T-cell (primary cell): ENCODE results near the gene PFDN6. TPM values are rescaled to one million over a fixed set of nuclear protein-coding genes. Genes with fewer than 3 reads are reported as not detected.

Experiments used
- ATAC-seq, 4 experiments: fragments of 200-7000 bp in 3 of 4; fragments of 150-1000 bp in 1 of 4; cut with Tn5 transposase; replicated peaks in 1 of 4; 1 replicate in 3 of 4; 2 replicates in 1 of 4; pipeline ENCODE4 v1.10.0; 2021; ENCODE audit warnings: moderate library complexity in 3 of 4, mild to moderate bottlenecking in 2 of 4, moderate number of reproducible peaks in 1 of 4
- CTCF ChIA-PET, 2 donors: fragments of 300-600 bp; sonication (Branson Sonifier 250); formaldehyde crosslinking; loops; one replicate each; lab custom pipeline; 2022; ENCODE audit warnings: antibody characterized with exemption in 2 of 2; lab: Charles Lee
- POLR2A ChIA-PET, 2 donors: fragments of 300-600 bp; sonication (Branson Sonifier 250); formaldehyde crosslinking; loops; one replicate each; lab custom pipeline; 2022; ENCODE audit warnings: antibody characterized with exemption in 2 of 2; lab: Charles Lee
- DNase-seq, 35 experiments: peaks; one replicate each; pipeline versions ENCODE4 v3.0.0 to v3.0.0-alpha.2; 2013 to 2023
- H3K27ac ChIP-seq: one replicate; pipeline ENCODE4 v1.5.1; 2013; ENCODE audit warnings: low read length
- H3K27me3 ChIP-seq, 2 experiments: replicated peaks in 1 of 2; 1 replicate in 1 of 2; 2 replicates in 1 of 2; pipeline versions ENCODE4 v1.6.1 to v1.7.0; 2013; ENCODE audit warnings: low read length in 1 of 2, mixed read lengths in 1 of 2; ENCODE audit not compliant: control insufficient read depth in 2 of 2, insufficient read depth in 2 of 2; ENCODE audit errors: extremely low read depth in 1 of 2
- H3K36me3 ChIP-seq, 2 donors: 1 replicate in 1 of 2; 2 replicates in 1 of 2; pipeline versions ENCODE4 v1.6.1 to v1.7.0; 2013; ENCODE audit warnings: low read length in 1 of 2; ENCODE audit not compliant: control insufficient read depth in 2 of 2, insufficient read depth in 1 of 2; ENCODE audit errors: extremely low read depth in 1 of 2
- H3K4me1 ChIP-seq, 2 experiments: 1 replicate in 1 of 2; 2 replicates in 1 of 2; pipeline versions ENCODE4 v1.6.1 to v1.7.0; 2013; ENCODE audit warnings: low read length in 2 of 2, mixed read lengths in 1 of 2; ENCODE audit not compliant: insufficient read depth in 2 of 2, control insufficient read depth in 1 of 2; ENCODE audit errors: extremely low read depth in 1 of 2
- H3K4me3 ChIP-seq, 2 donors: 1 replicate in 1 of 2; 2 replicates in 1 of 2; pipeline versions ENCODE4 v1.5.1 to v1.7.0; 2013; ENCODE audit warnings: mild to moderate bottlenecking in 2 of 2, low read length in 1 of 2, moderate library complexity in 1 of 2; ENCODE audit not compliant: control insufficient read depth in 1 of 2; ENCODE audit errors: extremely low read depth in 1 of 2
- H3K9me3 ChIP-seq: 2 replicates; pipeline ENCODE4 v1.7.0; 2013
- H3K27ac Mint-ChIP-seq, 2 donors: one replicate each; pipeline ENCODE4 v1.8.0; 2020 to 2021; ENCODE audit warnings: mild to moderate bottlenecking in 2 of 2, mixed read lengths in 2 of 2
- H3K27me3 Mint-ChIP-seq, 2 donors: one replicate each; pipeline ENCODE4 v1.8.0; 2021 to 2022; ENCODE audit warnings: mixed read lengths in 2 of 2
- H3K36me3 Mint-ChIP-seq: one replicate; pipeline ENCODE4 v1.8.0; 2021; ENCODE audit warnings: mixed read lengths
- H3K4me1 Mint-ChIP-seq, 3 donors: one replicate each; pipeline ENCODE4 v1.8.0; 2020 to 2022; ENCODE audit warnings: mixed read lengths in 3 of 3, mild to moderate bottlenecking in 1 of 3
- H3K4me3 Mint-ChIP-seq, 3 donors: one replicate each; pipeline ENCODE4 v1.8.0; 2020 to 2022; ENCODE audit warnings: mild to moderate bottlenecking in 3 of 3, mixed read lengths in 3 of 3, moderate library complexity in 3 of 3
- H3K9me3 Mint-ChIP-seq, 3 donors: one replicate each; pipeline ENCODE4 v1.8.0; 2020 to 2022; ENCODE audit warnings: mixed read lengths in 3 of 3
- WGBS: methylation state at CpG from one replicate; pipeline ENCODE4 v1.1.5; 2013; ENCODE audit warnings: missing lambda C conversion rate; ENCODE audit not compliant: insufficient coverage; 5-methylcytosine and 5-hydroxymethylcytosine counted together
- total RNA-seq, 35 experiments: library from RNA in 6 of 35; stranded (reverse) in 6 of 35; fragments of 120-200 nt in 1 of 35; gene quantifications; one replicate each; pipeline versions ENCODE4 v1.2.1 to v1.2.4 and lab custom pipeline; 2013 to 2026

PFDN6 gene
- total RNA-seq, 5 donors from 2014 or later (not counting 1 experiment from before 2014, with no cell fraction given), result 16.1 to 51.4 (median 40.5) TPM

DNA sequence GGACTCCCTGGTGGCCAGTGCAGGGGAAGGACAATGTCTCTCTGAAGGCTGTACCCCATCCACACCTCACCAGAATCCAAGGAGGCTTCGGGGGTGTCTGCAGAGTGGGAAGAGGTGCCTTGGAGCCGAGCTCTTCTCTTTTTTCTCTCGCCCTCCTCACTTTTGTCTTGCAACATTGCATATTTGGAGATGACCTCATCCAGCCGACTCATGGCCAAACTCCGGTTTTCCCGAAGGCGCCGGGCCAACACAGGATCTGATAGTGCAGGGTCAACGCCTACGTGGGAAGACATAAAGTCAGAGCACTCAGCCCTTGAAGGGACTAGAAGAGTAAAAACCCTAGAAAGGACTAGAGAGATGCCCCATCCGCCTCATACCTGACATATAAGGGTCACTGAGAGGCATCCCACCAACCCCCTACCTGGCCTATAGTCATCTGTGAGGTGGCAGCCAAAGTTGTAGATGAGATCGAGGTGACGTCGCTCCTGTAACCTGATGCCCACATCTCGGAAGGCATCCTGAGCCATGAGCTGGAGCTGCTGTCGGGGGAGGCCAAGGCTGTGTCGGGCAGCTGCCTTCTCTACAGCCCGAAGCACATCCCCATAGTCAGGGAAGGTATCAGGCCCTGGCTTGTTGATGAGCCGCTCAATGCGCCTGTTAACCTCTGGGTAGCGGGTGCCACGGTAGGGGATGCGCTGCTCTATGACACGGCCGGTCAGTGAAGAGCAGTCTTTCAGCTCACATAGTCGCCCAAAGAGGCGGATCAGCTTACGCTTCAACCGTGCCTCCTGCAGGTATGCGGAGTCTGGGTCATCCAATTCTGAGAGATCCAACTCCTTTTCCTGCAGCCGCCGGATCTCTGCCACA, 31.1 kb downstream of the PFDN6 start:
- Histone ChIP-seq H3K9me3 (no peaks in the 10 kb centered on the region), H3K36me3 (peaks cover 12 to 39% of the 10 kb centered on the region in 2 donors), H3K4me3 (peak overlapping the region in 1 of 2 donors; percentile 35), H3K27me3 (no peaks in the 10 kb centered on the region), H3K27ac (peak overlapping the region; percentile 15), H3K4me1 (peaks cover 41 to 74% of the 10 kb centered on the region in 2 experiments)
- Mint-ChIP-seq H3K9me3 (no peaks in the 10 kb centered on the region), H3K4me1 (peaks cover 74 to 80% (median 78%) of the 10 kb centered on the region in 3 donors), H3K36me3 (peaks cover 32% of the 10 kb centered on the region), H3K4me3 (peak overlapping the region; percentile 77 to 100 (median 99)), H3K27me3 (no peaks in the 10 kb centered on the region), H3K27ac (peak overlapping the region; percentile 78 to 82)
- ATAC-seq (no peak), DNase-seq (no peak)
- POLR2A ChIA-PET, result interaction anchor here in 1 of 2 donors (0.6 kb wide), 1 partner anchor 1362 kb away, joined by 3 read pairs; no protein-coding TSS in a partner anchor
- 93% methylated on average over 28 of the region's 32 CpGs for WGBS
- CTCF ChIA-PET, result no interaction called here

GRCh38 chr6:33321227-33321626, 31.8 kb downstream of the PFDN6 start:
- Mint-ChIP-seq H3K27me3 (no peaks in the 10 kb centered on the region), H3K4me3 (peak overlapping the region; percentile 77 to 100 (median 99)), H3K4me1 (peaks cover 67 to 76% (median 71%) of the 10 kb centered on the region in 3 donors), H3K27ac (peak overlapping the region; percentile 78 to 82), H3K36me3 (peaks cover 32% of the 10 kb centered on the region), H3K9me3 (no peaks in the 10 kb centered on the region)
- H3K4me3 ChIP-seq, result peak overlapping the region; percentile 35 to 97
- 89% methylated on average over 8 of the region's 9 CpGs for WGBS
- CTCF ChIA-PET, result no interaction called here
- H3K9me3 ChIP-seq, result no peaks in the 10 kb centered on the region
- POLR2A ChIA-PET, result interaction anchor here in 1 of 2 donors (0.6 kb wide), 1 partner anchor 1363 kb away, joined by 3 read pairs; no protein-coding TSS in a partner anchor
- H3K4me1 ChIP-seq, result peaks cover 41 to 67% of the 10 kb centered on the region in 2 experiments
- peak overlapping the region; percentile 87 for H3K27ac ChIP-seq
- peaks cover 12 to 36% of the 10 kb centered on the region in 2 donors for H3K36me3 ChIP-seq
- H3K27me3 ChIP-seq, result no peaks in the 10 kb centered on the region
- DNase-seq, result no peak
- no peak for ATAC-seq

DNA sequence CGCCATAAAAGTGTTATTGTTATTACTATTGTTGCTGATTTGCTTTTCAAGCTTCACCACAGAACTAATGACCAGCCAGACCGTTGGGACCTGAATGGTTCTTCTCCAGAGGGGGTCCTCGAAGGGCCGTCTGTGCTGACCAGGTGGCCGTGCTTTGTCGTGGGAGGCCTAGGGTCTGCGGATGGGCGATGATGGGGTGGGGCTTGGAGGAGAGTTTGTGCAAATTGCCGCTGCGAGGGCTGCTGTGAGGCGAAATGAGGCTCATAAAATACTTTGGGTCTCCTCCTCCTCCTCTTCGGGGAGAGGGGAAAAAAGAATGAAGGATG, 34.2 kb downstream of the PFDN6 start:
- no peaks in the 10 kb centered on the region for H3K9me3 ChIP-seq
- ATAC-seq, result no peak
- CTCF ChIA-PET, result interaction anchor here in 1 of 2 donors (0.7 kb wide), 1 partner anchor 131 kb away, joined by 3 read pairs; the partner anchor contains the start of gene ZBTB9
- Mint-ChIP-seq H3K9me3 (no peaks in the 10 kb centered on the region), H3K27ac (peak overlapping the region; percentile 97 to 98), H3K36me3 (peaks cover 30% of the 10 kb centered on the region), H3K4me1 (peaks cover 47 to 55% (median 53%) of the 10 kb centered on the region in 3 donors), H3K27me3 (no peaks in the 10 kb centered on the region), H3K4me3 (peak overlapping the region; percentile 96 to 100 (median 99))
- WGBS, result no CpG with 5 or more reads among the region's 12 CpGs
- peak overlapping the region; percentile 94 to 97 for H3K4me3 ChIP-seq
- no peaks in the 10 kb centered on the region for H3K27me3 ChIP-seq
- peak overlapping the region; percentile 87 for H3K27ac ChIP-seq
- peaks cover 11 to 30% of the 10 kb centered on the region in 2 donors for H3K36me3 ChIP-seq
- peaks cover 35 to 47% of the 10 kb centered on the region in 2 experiments for H3K4me1 ChIP-seq
- DNase-seq, result no peak
- POLR2A ChIA-PET, result interaction anchor here (0.6 to 1.1 kb wide), 5 partner anchors 17 to 1730 kb away, joined by 3 to 9 read pairs (median 6); no protein-coding TSS in a partner anchor

DNA sequence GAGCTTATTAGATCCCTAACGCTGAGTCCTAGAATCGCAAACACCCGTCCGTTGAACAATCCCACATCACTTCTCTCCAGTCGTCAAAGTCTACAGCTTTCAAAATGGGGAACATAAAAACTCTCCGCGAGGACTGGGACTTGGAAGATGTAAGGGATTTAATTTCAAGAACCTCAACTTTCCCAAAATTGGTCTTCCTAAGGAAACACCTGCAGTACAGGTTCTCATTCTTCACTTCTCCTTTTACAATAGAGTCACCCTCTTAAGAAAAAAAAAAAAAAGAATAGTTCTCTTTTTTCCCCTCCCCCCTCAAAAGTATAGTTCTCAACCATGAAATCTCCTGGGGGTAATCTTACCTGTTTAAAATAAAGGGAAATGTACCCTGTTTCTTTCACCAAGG, 34.7 kb downstream of the PFDN6 start:
- peaks cover 42 to 50% (median 48%) of the 10 kb centered on the region in 3 donors for H3K4me1 Mint-ChIP-seq
- H3K27ac Mint-ChIP-seq, result peak overlapping the region; percentile 97 to 98
- Histone ChIP-seq H3K27ac (peak overlapping the region; percentile 87), H3K9me3 (no peaks in the 10 kb centered on the region), H3K27me3 (no peaks in the 10 kb centered on the region), H3K4me3 (peak overlapping the region; percentile 94 to 97), H3K4me1 (peaks cover 30 to 42% of the 10 kb centered on the region in 2 experiments), H3K36me3 (peaks cover 6 to 25% of the 10 kb centered on the region in 2 donors)
- no peak for DNase-seq
- ATAC-seq, result no peak
- peaks cover 25% of the 10 kb centered on the region for H3K36me3 Mint-ChIP-seq
- H3K4me3 Mint-ChIP-seq, result peak overlapping the region; percentile 96 to 100 (median 99)
- ChIA-PET CTCF (interaction anchor here in 1 of 2 donors (0.7 kb wide), 1 partner anchor 130 kb away, joined by 3 read pairs; the partner anchor contains the start of gene ZBTB9), POLR2A (interaction anchor here (0.6 to 1.1 kb wide), 4 partner anchors 17 to 1731 kb away, joined by 3 to 9 read pairs (median 7); no protein-coding TSS in a partner anchor)
- no peaks in the 10 kb centered on the region for H3K27me3 Mint-ChIP-seq
- WGBS, result no CpG with 5 or more reads among the region's 7 CpGs
- no peaks in the 10 kb centered on the region for H3K9me3 Mint-ChIP-seq

- no peaks in the 10 kb centered on the region for H3K27me3 Mint-ChIP-seq
- Histone ChIP-seq H3K9me3 (no peaks in the 10 kb centered on the region), H3K4me1 (peaks cover 6% of the 10 kb centered on the region in 2 experiments), H3K4me3 (no peak overlapping the region), H3K27me3 (no peaks in the 10 kb centered on the region), H3K27ac (no peak overlapping the region), H3K36me3 (no peaks in the 10 kb centered on the region)
- peaks cover 2 to 13% (median 3%) of the 10 kb centered on the region in 3 donors for H3K4me1 Mint-ChIP-seq
- no peaks in the 10 kb centered on the region for H3K9me3 Mint-ChIP-seq
- ChIA-PET POLR2A (interaction anchor here in 1 of 2 donors (0.5 to 0.6 kb wide), 2 partner anchors 428 to 429 kb away, joined by 3 read pairs; no protein-coding TSS in a partner anchor), CTCF (interaction anchor here in 1 of 2 donors (0.6 kb wide), 1 partner anchor 100 kb away, joined by 7 read pairs; no protein-coding TSS in a partner anchor)
- no peak overlapping the region for H3K4me3 Mint-ChIP-seq
- no peaks in the 10 kb centered on the region for H3K36me3 Mint-ChIP-seq
- no peak for ATAC-seq
- WGBS, result no CpG with 5 or more reads among the region's 5 CpGs
- peak overlapping the region in 1 of 2 donors; percentile 75 for H3K27ac Mint-ChIP-seq
- DNase-seq, result no peak
Measured at GRCh38 chr6:33329058-33329457, 39.7 kb downstream of the PFDN6 start.

DNA sequence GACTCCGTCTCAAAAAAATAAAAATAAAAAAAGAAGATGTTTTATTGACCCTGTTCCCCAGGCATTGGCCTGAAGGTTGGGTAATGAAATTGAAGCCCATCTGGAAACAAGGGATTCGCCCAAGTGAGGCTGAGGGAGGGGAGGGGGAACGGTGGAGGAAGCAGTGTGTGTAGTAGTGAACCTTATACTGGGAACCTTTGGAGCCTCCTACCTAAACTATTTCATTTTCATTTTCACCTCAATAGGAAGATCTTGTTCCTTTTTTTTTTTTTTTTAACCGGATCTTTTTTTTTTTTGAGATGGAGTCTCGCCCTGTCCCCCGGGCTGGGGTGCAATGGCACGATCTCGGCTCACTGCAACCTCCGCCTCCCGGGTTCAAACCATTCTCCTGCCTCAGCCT, 41.3 kb downstream of the PFDN6 start:
- H3K4me1 Mint-ChIP-seq, result peaks cover 2 to 18% (median 8%) of the 10 kb centered on the region in 3 donors
- H3K4me1 ChIP-seq, result peaks cover 3 to 10% of the 10 kb centered on the region in 2 experiments
- no peaks in the 10 kb centered on the region for H3K9me3 Mint-ChIP-seq
- no peak overlapping the region for H3K4me3 Mint-ChIP-seq
- 84% methylated on average over 7 of the region's 10 CpGs for WGBS
- no peak overlapping the region for H3K4me3 ChIP-seq
- no peaks in the 10 kb centered on the region for H3K27me3 ChIP-seq
- DNase-seq (no peak), ATAC-seq (no peak)
- no peaks in the 10 kb centered on the region for H3K9me3 ChIP-seq
- H3K27ac ChIP-seq, result no peak overlapping the region
- H3K36me3 Mint-ChIP-seq, result no peaks in the 10 kb centered on the region
- H3K36me3 ChIP-seq, result no peaks in the 10 kb centered on the region
- POLR2A ChIA-PET, result no interaction called here
- CTCF ChIA-PET, result no interaction called here
- H3K27me3 Mint-ChIP-seq, result no peaks in the 10 kb centered on the region
- H3K27ac Mint-ChIP-seq, result no peak overlapping the region
